Retinal pigment epithelial cell (primary cell): Measurements from ENCODE around the gene LYL1.
"Not testable (repeated sequence)": the region's sequence is repeated elsewhere in the genome, so short reads cannot be mapped to it uniquely, and the experiment has no call there.

ENCODE experiments used
- DNase-seq: peaks from one replicate; pipeline ENCODE4 v3.0.0-alpha.2; 2010; ENCODE audit warnings: low read depth
- H3K4me3 ChIP-seq: 2 replicates; pipeline ENCODE4 v1.5.1; 2011; ENCODE audit warnings: mild to moderate bottlenecking, low read length, control low read depth, moderate library complexity
- TF ChIP-seq, protein P1 (sequence below): conservative IDR thresholded peaks from 2 replicates; pipeline ENCODE4 v1.5.1; 2011; ENCODE audit warnings: low read depth, low read length, control low read depth, inconsistent platforms

Gene LYL1

DNA sequence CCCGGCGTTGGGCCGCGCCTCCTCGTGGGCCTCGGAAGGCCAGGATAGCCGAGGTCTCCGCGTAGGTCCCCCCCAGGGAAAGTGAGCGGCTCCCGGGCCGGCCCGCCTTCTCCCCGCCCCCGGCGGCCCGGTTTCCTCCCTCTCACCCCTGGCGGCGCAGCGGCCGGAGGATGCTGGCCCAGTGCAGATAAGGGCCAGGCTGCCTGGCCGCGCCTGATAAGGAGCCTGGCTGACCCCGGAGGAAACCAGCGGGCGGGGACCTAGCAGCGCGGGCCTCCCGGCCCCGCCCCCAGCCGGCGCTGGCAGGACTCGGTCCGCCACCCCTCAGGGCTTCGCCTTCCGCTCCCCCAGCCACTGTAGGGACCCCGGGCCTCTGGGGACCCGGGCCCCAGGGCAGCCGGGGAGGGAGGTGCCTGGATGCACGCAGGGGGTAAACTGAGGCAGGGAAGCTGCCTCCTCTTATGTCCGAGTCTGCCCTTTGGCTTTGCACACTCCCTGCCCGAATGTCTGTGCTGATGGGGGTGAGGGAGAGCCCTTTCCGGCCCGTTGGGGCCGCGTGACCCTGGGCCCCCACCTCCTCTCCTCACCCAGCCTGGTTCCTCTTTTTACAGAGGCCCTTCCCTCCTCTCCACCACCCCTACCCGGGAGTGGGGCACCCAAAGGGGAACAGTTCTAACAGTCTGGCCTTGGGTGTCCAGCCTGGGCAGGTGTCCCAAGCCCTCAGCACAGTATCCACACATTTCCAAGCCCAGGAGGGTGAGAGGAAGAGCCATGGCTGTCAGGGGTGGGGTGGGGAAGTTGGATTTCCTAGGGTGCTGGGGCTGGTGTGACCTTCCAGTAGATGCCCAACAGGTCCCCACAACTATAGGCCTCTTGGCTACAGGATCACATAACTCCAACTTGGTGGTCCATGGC lies at the start of gene LYL1:
Gene LYL1 (minus strand): TSS at position 193 of the 915 bp plus-strand sequence. CDS start 1,687 bp downstream, outside the sequence.
- peak within 1 kb of the TSS; percentile 6 for H3K4me3 ChIP-seq
- TF ChIP-seq, protein P1, sequence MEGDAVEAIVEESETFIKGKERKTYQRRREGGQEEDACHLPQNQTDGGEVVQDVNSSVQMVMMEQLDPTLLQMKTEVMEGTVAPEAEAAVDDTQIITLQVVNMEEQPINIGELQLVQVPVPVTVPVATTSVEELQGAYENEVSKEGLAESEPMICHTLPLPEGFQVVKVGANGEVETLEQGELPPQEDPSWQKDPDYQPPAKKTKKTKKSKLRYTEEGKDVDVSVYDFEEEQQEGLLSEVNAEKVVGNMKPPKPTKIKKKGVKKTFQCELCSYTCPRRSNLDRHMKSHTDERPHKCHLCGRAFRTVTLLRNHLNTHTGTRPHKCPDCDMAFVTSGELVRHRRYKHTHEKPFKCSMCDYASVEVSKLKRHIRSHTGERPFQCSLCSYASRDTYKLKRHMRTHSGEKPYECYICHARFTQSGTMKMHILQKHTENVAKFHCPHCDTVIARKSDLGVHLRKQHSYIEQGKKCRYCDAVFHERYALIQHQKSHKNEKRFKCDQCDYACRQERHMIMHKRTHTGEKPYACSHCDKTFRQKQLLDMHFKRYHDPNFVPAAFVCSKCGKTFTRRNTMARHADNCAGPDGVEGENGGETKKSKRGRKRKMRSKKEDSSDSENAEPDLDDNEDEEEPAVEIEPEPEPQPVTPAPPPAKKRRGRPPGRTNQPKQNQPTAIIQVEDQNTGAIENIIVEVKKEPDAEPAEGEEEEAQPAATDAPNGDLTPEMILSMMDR = no peak
- no peak for DNase-seq

DNA sequence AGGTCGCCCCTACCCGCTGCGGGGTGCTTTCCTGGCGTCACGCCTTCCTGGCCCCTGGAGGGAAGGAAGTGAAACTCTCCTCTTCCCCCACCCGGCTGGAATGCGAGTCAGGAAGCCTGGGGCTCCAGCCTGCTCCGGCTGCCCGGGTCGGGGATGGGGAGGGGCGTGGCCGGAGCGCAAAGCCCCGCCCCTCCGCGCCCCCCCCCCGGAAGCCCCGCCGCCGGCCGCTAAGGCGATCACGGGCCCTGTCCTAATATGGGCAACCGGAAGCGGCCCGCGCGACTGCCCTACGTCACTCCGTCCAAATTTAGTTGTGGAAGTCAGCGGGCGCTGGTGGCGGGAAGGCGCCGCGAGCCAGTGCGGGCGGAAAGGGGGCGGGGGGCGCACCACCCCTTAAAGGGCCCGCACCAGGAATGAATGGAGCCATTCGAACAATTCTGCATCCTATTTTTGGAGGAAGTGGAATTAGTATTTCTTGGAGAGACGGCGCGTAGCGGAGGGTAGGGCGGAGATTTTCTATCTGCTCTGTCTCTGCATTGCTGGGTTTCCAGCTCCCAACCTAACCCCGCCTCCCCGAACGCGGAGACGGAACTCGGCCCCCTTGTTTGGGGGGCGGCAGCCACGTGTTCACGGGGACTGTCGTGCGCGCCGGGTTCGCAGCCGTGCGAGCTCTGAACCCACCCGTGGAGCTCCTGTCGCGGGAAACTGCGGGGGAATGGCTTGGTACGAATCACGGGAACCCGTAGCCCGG lies 49.1 kb upstream of the LYL1 start:
- peak; percentile 80 for DNase-seq
- H3K4me3 ChIP-seq = peak overlapping the region; percentile 99
- TF ChIP-seq, protein P1 = peak; percentile 7

DNA sequence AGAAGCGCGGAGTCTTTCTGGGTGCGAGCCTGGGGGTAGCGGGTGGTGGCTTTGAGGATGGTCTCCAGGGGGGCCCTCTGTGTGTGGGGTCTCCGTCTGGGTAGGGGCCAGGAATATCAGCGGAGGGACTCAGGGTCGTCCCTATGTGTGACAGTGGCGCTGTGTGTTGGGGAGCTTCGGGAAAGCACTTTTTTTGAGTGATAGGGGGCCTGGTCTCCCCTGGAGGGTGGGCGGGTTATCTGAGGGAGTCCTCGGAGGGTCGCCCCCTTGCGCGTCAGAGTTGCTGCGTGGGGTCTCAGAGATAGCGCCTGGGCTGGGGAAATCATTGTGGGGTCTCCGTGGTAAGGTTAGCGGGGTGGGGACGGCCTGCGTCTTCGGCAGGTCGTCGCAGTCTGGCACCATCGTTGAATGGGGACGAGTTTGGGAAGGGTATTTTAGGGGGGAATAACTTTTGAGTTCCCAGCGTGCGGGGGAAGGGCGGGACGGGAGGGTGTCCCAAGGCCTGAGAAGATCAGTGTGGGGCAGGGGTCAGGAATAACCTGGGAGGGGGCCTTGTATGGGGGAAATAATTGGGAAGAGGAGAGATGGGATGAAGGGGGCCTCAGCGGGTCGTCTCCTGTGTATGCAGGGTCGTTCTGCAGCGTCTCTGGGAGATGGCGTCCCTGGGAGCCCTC lies 48.4 kb upstream of the LYL1 start:
- H3K4me3 ChIP-seq = peak overlapping the region; percentile 80
- no peak for DNase-seq
- TF ChIP-seq, protein P1 = no peak

- H3K4me3 ChIP-seq = peak within 1 kb of the TSS; percentile 80
- TF ChIP-seq, protein P1 = peak; percentile 54
- peak; percentile 71 for DNase-seq
These were observed 47.7 kb upstream of the LYL1 start, which contains the start of the genes IER2 and STX10 for GRCh38 chr19:13150187-13150930. Gene IER2, plus strand, starts transcription at chr19:13150411. Its CDS starts 2,776 bp downstream, at chr19:13153187. Gene STX10, minus strand, starts transcription at chr19:13150375. Its CDS starts 202 bp downstream, at chr19:13150173.

DNA sequence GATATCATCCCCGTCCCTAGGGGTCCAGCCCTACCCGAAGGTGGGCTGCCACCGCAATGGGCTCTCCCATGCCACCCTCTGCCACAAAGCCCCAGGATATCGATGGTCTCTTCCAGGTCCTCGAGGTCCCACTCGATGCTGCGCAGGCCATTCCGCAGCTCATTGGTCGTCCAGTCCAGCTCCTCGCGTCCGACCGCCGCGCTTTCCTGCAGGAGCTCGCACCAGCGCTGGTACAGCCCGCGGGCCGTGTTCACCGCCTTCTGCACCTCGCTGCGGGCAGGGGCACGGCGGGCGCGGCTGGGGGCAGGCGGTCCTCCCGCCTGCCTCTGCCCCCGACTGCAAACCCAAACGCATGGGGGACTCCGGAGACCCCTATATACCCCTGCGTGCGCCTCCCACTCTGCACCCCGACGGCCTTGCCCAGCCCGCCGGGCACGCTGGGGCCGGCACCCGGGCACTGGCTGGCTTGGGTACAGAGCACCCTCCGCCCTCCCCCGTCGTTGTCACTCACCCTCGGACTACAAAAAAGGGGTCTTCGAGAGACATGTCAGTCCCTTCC lies 47.0 kb upstream of the LYL1 start:
- peak overlapping the region; percentile 80 for H3K4me3 ChIP-seq
- TF ChIP-seq, protein P1 = no peak
- DNase-seq = no peak

DNA sequence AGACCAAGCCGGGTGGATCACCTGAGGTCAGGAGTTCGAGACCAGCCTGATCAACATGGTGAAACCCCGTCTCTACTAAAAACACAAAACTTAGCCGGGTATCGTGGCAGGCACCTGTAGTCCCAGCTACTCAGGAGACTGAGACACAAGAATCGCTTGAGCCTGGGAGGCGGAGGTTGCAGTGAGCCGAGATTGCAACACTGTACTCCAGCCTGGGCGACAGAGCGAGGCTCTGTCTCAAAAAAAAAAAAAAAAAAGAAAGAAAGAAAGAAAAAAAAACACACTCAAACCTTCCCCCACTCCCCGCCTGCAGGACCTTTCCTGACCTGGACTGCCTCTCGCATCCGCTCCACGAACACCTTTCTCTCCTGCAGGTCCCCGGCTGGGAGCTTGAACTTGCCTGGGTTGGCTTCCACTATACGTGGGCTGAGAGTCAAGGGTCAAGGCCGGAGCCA lies 46.5 kb upstream of the LYL1 start:
- not testable (repeated sequence) for DNase-seq
- peak overlapping the region; percentile 80 for H3K4me3 ChIP-seq
